Measurements from ENCODE around the gene LYPD8. TPM values are rescaled to one million over a fixed set of nuclear protein-coding genes. Genes with fewer than 3 reads are reported as not detected.

Gene LYPD8
- total RNA-seq, 1 experiment from 2014 or later, result not detected

- CTCF ChIA-PET, result no interaction called here
- POLR2A ChIA-PET (ENCODE audit: unreplicated experiment), result no interaction called here
- H3K4me3 ChIP-seq (ENCODE audit: low read length), result no peak overlapping the region
- intact Hi-C loops (cut with micrococcal nuclease), result no loop called here
- DNase-seq, result no peak
- ATAC-seq, result no peak
- H3K9me3 ChIP-seq (ENCODE audit: low read length), result no peaks in the 10 kb centered on the region
- BruUV-seq (replicated peaks), result no TSS peak
- H3K9me2 ChIP-seq (replicated peaks; ENCODE audit: low read length), result no peaks in the 10 kb centered on the region
- no peaks in the 10 kb centered on the region for H3K4me1 ChIP-seq (ENCODE audit: insufficient read depth, low read length)
- peaks cover 21% of the 10 kb centered on the region; the same call in 1 of the 2 replicates for H3K27me3 ChIP-seq (ENCODE audit: low read length)
- no peak overlapping the region for H3K4me2 ChIP-seq (ENCODE audit: low read length)
- no peak for TF ChIP-seq EZH2 (IDR thresholded peaks at IDR 0.05; ENCODE audit: low read length, unreplicated experiment)
- no peak for TF ChIP-seq CTCF (conservative IDR thresholded peaks at IDR 0.05; ENCODE audit: low read depth, low read length)
- no peak for TF ChIP-seq EZH2phosphoT487 (IDR thresholded peaks at IDR 0.05; ENCODE audit: borderline replicate concordance, low read length)
- no peaks in the 10 kb centered on the region for H4K20me1 ChIP-seq (ENCODE audit: low read length)
- no peaks in the 10 kb centered on the region for H3F3A ChIP-seq (ENCODE audit: low read length, unreplicated experiment)
- no peaks in the 10 kb centered on the region for H3K79me2 ChIP-seq (ENCODE audit: low read length)
- no peak overlapping the region for H3K9ac ChIP-seq (ENCODE audit: low read length)
- no peak overlapping the region for H3K27ac ChIP-seq (ENCODE audit: low read length)
- H3K36me3 ChIP-seq (ENCODE audit: low read depth, low read length), result no peaks in the 10 kb centered on the region
- H2AFZ ChIP-seq (ENCODE audit: low read length), result no peak overlapping the region
Observed at GRCh38 chr1:248733566-248733965, 22.0 kb downstream of the LYPD8 start.

- no peak for DNase-seq
- no TSS peak for BruUV-seq (replicated peaks)
- Histone ChIP-seq H3K9me3 (ENCODE audit: low read length) (no peaks in the 10 kb centered on the region), H3K4me2 (ENCODE audit: low read length) (no peak overlapping the region), H3K4me3 (ENCODE audit: low read length) (no peak overlapping the region), H4K20me1 (ENCODE audit: low read length) (no peaks in the 10 kb centered on the region), H3K27me3 (ENCODE audit: low read length) (peaks cover 4% of the 10 kb centered on the region; the same call in 1 of the 2 replicates), H3K4me1 (ENCODE audit: insufficient read depth, low read length) (no peaks in the 10 kb centered on the region), H3F3A (ENCODE audit: low read length, unreplicated experiment) (no peaks in the 10 kb centered on the region), H3K79me2 (ENCODE audit: low read length) (no peaks in the 10 kb centered on the region), H3K9me2 (replicated peaks; ENCODE audit: low read length) (no peaks in the 10 kb centered on the region), H3K27ac (ENCODE audit: low read length) (no peak overlapping the region), H2AFZ (ENCODE audit: low read length) (no peak overlapping the region), H3K36me3 (ENCODE audit: low read depth, low read length) (no peaks in the 10 kb centered on the region), H3K9ac (ENCODE audit: low read length) (no peak overlapping the region)
- CTCF ChIA-PET, result no interaction called here
- POLR2A ChIA-PET (ENCODE audit: unreplicated experiment), result no interaction called here
- ATAC-seq, result no peak
- no peak for TF ChIP-seq EZH2phosphoT487 (IDR thresholded peaks at IDR 0.05; ENCODE audit: borderline replicate concordance, low read length)
- no peak for TF ChIP-seq CTCF (conservative IDR thresholded peaks at IDR 0.05; ENCODE audit: low read depth, low read length)
- TF ChIP-seq EZH2 (IDR thresholded peaks at IDR 0.05; ENCODE audit: low read length, unreplicated experiment), result no peak
- intact Hi-C loops (cut with micrococcal nuclease), result no loop called here
Observed at GRCh38 chr1:248730507-248731335, 24.8 kb downstream of the LYPD8 start.

- Histone ChIP-seq H3F3A (ENCODE audit: low read length, unreplicated experiment) (no peaks in the 10 kb centered on the region), H3K36me3 (ENCODE audit: low read depth, low read length) (peaks cover 7% of the 10 kb centered on the region; the same call in 1 of the 2 replicates), H2AFZ (ENCODE audit: low read length) (no peak overlapping the region), H3K9me2 (replicated peaks; ENCODE audit: low read length) (no peaks in the 10 kb centered on the region), H3K4me2 (ENCODE audit: low read length) (no peak overlapping the region), H3K27me3 (ENCODE audit: low read length) (no peaks in the 10 kb centered on the region), H3K4me3 (ENCODE audit: low read length) (no peak overlapping the region), H3K79me2 (ENCODE audit: low read length) (no peaks in the 10 kb centered on the region), H3K9ac (ENCODE audit: low read length) (no peak overlapping the region), H3K4me1 (ENCODE audit: insufficient read depth, low read length) (no peaks in the 10 kb centered on the region), H3K9me3 (ENCODE audit: low read length) (peaks cover 58% of the 10 kb centered on the region), H4K20me1 (ENCODE audit: low read length) (no peaks in the 10 kb centered on the region), H3K27ac (ENCODE audit: low read length) (no peak overlapping the region)
- no peak for DNase-seq
- BruUV-seq (replicated peaks), result no TSS peak
- ChIA-PET CTCF (no interaction called here), POLR2A (ENCODE audit: unreplicated experiment) (no interaction called here)
- ATAC-seq, result no peak
- intact Hi-C loops (cut with micrococcal nuclease), result no loop called here
- TF ChIP-seq EZH2 (IDR thresholded peaks at IDR 0.05; ENCODE audit: low read length, unreplicated experiment) (no peak), EZH2phosphoT487 (IDR thresholded peaks at IDR 0.05; ENCODE audit: borderline replicate concordance, low read length) (no peak), CTCF (conservative IDR thresholded peaks at IDR 0.05; ENCODE audit: low read depth, low read length) (no peak)
Observed at GRCh38 chr1:248714248-248714647, 41.3 kb downstream of the LYPD8 start.

Data from PC-3 (cell line).